OCI-LY1 (cell line): Measurements from ENCODE around the gene C16orf87.

Experiments
- H2AFZ ChIP-seq: fragments of 200-600 bp; sonication (generic), shearing (Covaris generic); 2 replicates; pipeline ENCODE4 v1.6.0; 2014; ENCODE audit warnings: antibody characterized with exemption, mild to moderate bottlenecking, low read length
- H3F3A ChIP-seq: fragments of 200-600 bp; sonication (generic), shearing (Covaris generic); 2 replicates; pipeline ENCODE4 v1.6.0; 2014; ENCODE audit warnings: mild to moderate bottlenecking, antibody characterized with exemption, low read length, moderate library complexity; ENCODE audit not compliant: insufficient read depth
- H3K27ac ChIP-seq: fragments of 200-600 bp; sonication (generic); 2 replicates; pipeline ENCODE4 v1.5.1; 2014; ENCODE audit warnings: low read length, mixed run types, mild to moderate bottlenecking, low read depth; ENCODE audit not compliant: poor library complexity, severe bottlenecking
- H3K27me3 ChIP-seq: fragments of 200-600 bp; sonication (generic); 2 replicates; pipeline ENCODE4 v1.6.0; 2014; ENCODE audit warnings: antibody characterized with exemption, mild to moderate bottlenecking, low read length, moderate library complexity; ENCODE audit not compliant: insufficient read depth
- H3K36me3 ChIP-seq: fragments of 200-600 bp; sonication (generic); 2 replicates; pipeline ENCODE4 v1.6.1; 2014; ENCODE audit warnings: mild to moderate bottlenecking, antibody characterized with exemption, low read length, moderate library complexity, mixed read lengths; ENCODE audit not compliant: insufficient read depth
- H3K4me1 ChIP-seq: fragments of 200-600 bp; sonication (generic); 2 replicates; pipeline ENCODE4 v1.5.1; 2014; ENCODE audit warnings: mild to moderate bottlenecking, low read length, moderate library complexity; ENCODE audit not compliant: insufficient read depth, severe bottlenecking
- H3K4me2 ChIP-seq: fragments of 200-600 bp; sonication (generic), shearing (Covaris generic); 2 replicates; pipeline ENCODE4 v1.6.1; 2014; ENCODE audit warnings: low read length
- H3K4me3 ChIP-seq: fragments of 200-600 bp; sonication (generic); 2 replicates; pipeline ENCODE4 v1.5.1; 2014; ENCODE audit warnings: low read length, low read depth, mild to moderate bottlenecking, mixed read lengths; ENCODE audit not compliant: poor library complexity, severe bottlenecking
- H3K79me2 ChIP-seq: fragments of 200-600 bp; shearing (Covaris generic); 2 replicates; pipeline ENCODE4 v1.6.1; 2016; ENCODE audit warnings: mixed run types, low read length, mixed read lengths; ENCODE audit not compliant: insufficient read depth
- H3K9ac ChIP-seq: fragments of 200-600 bp; sonication (generic), shearing (Covaris generic); 2 replicates; pipeline ENCODE4 v1.6.1; 2014; ENCODE audit warnings: mild to moderate bottlenecking, low read length, mixed read lengths
- H3K9me2 ChIP-seq: fragments of 200-600 bp; sonication (generic), shearing (Covaris generic); 2 replicates; pipeline ENCODE4 v1.6.1; 2014; ENCODE audit warnings: low read depth, mild to moderate bottlenecking, low read length, mixed read lengths
- H3K9me3 ChIP-seq: fragments of 200-600 bp; shearing (Covaris generic); 2 replicates; pipeline ENCODE4 v1.6.1; 2014; ENCODE audit warnings: low read length, mixed read lengths
- H4K20me1 ChIP-seq: fragments of 200-600 bp; sonication (generic), shearing (Covaris generic); 2 replicates; pipeline ENCODE4 v1.6.0; 2016; ENCODE audit warnings: mild to moderate bottlenecking, low read length; ENCODE audit not compliant: insufficient read depth
- CTCF ChIP-seq: fragments of 200-600 bp; sonication (generic), shearing (Covaris generic); IDR thresholded peaks from 2 replicates; pipeline ENCODE4 v1.5.1; 2017; ENCODE audit warnings: mild to moderate bottlenecking, antibody characterized with exemption, low read length, moderate library complexity, mixed read lengths
- EZH2 ChIP-seq: fragments of 200-600 bp; sonication (generic), shearing (Covaris generic); IDR thresholded peaks from 2 replicates; pipeline ENCODE4 v1.8.0; 2017; ENCODE audit warnings: borderline replicate concordance, mixed run types, mild to moderate bottlenecking, antibody characterized with exemption, low read length, moderate library complexity, mixed read lengths

The C16orf87 gene

GRCh38 chr16:46790599-46791270, 40.2 kb downstream of the C16orf87 start:
- TF ChIP-seq CTCF (no peak), EZH2 (no peak)
- H2AFZ ChIP-seq: no peak overlapping the region
- peak overlapping the region; percentile 80 for H3K27ac ChIP-seq
- H3K36me3 ChIP-seq: peaks cover 21% of the 10 kb centered on the region
- H3F3A ChIP-seq: 0 out of 2 replicates have a peak, but pooled peaks cover 11% of the 10 kb centered on the region
- H3K4me3 ChIP-seq: peak overlapping the region; percentile 70
- H4K20me1 ChIP-seq: no peaks in the 10 kb centered on the region
- peaks cover 41% of the 10 kb centered on the region for H3K4me1 ChIP-seq
- H3K9me2 ChIP-seq: no peaks in the 10 kb centered on the region
- peak overlapping the region; percentile 78 for H3K9ac ChIP-seq
- no peaks in the 10 kb centered on the region for H3K27me3 ChIP-seq
- peaks cover 8% of the 10 kb centered on the region for H3K9me3 ChIP-seq
- peak overlapping the region; percentile 87 for H3K4me2 ChIP-seq
- no peaks in the 10 kb centered on the region for H3K79me2 ChIP-seq

DNA sequence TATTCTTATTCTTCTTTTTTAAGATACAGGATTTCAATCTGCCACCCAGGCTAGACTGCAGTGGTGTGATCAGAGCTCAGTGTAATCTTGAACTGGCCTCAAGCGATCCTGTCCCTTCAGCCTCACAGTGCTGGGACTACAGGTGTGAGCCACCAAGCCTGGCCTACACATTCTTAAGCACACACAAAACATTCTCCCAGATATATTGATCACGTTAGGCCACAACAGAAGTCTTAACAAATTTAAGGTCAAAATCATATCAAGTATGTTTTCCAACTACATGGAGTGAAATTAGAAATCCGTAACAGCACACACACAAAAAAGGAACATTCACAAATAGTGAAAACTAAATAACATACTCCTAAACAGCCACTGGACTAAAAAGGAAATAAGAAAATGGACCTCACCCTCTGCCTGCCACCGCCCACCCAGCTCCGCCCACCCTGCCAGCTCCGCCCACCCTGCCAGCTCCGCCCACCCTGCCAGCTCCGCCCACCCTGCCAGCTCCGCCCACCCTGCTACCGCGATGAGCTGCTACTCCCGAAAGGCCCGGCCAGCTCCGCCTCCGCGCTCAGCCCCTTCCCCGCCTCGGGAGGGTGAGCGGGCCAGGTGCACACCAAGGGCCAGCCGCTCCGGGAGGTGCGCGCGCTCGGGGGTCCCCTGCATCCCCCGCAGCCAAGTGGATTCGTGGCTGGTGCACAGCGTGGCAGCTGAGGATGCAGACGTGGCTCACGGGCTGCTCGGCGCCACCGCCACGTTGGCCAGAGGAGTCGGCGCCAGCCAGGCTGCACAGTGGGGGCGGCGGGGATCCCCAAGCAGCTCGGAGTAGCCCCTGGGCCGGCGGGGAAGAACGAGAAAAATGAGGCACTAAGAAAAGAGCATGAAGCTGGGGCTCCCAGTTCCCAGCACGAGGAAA, 41.2 kb downstream of the C16orf87 start:
- Histone ChIP-seq H3K27ac (peak overlapping the region; percentile 83), H3K4me2 (peak overlapping the region; percentile 87)
- no peak for TF ChIP-seq EZH2
- TF ChIP-seq CTCF: no peak

GRCh38 chr16:46788891-46789474, 42.0 kb downstream of the C16orf87 start:
- Histone ChIP-seq H3K36me3 (0 out of 2 replicates have a peak, but pooled peaks cover 4% of the 10 kb centered on the region), H3F3A (0 out of 2 replicates have a peak, but pooled peaks cover 10% of the 10 kb centered on the region), H3K79me2 (no peaks in the 10 kb centered on the region), H3K4me2 (0 out of 2 replicates have a peak overlapping the region, but pooled peaks have one; percentile 8), H3K9ac (no peak overlapping the region), H3K9me2 (no peaks in the 10 kb centered on the region), H4K20me1 (no peaks in the 10 kb centered on the region), H3K27ac (peak overlapping the region; percentile 83), H2AFZ (no peak overlapping the region), H3K27me3 (no peaks in the 10 kb centered on the region), H3K4me1 (peaks cover 41% of the 10 kb centered on the region), H3K4me3 (no peak overlapping the region), H3K9me3 (no peaks in the 10 kb centered on the region)
- TF ChIP-seq EZH2 (no peak), CTCF (no peak)

More for the DNA sequence above, 41.2 kb downstream of the C16orf87 start:
- Histone ChIP-seq H3K4me1 (peaks cover 41% of the 10 kb centered on the region), H4K20me1 (no peaks in the 10 kb centered on the region), H3K9me3 (peaks cover 4% of the 10 kb centered on the region), H2AFZ (no peak overlapping the region), H3F3A (0 out of 2 replicates have a peak, but pooled peaks cover 11% of the 10 kb centered on the region), H3K79me2 (no peaks in the 10 kb centered on the region), H3K4me3 (peak overlapping the region; percentile 70), H3K9ac (peak overlapping the region; percentile 78), H3K27me3 (no peaks in the 10 kb centered on the region), H3K36me3 (peaks cover 11% of the 10 kb centered on the region), H3K9me2 (no peaks in the 10 kb centered on the region)
